DND-41 (cell line): ENCODE measurements around the gene CGRRF1.

Source experiments
- CTCF ChIP-seq: IDR thresholded peaks from 2 replicates; pipeline ENCODE4 v1.5.1; 2012; ENCODE audit warnings: borderline replicate concordance, low read length, moderate library complexity, mild to moderate bottlenecking; ENCODE audit not compliant: poor library complexity, severe bottlenecking; ENCODE audit errors: extremely low read depth
- EZH2 ChIP-seq: IDR thresholded peaks from 3 replicates; pipeline ENCODE4 v1.6.1; 2012; ENCODE audit warnings: borderline replicate concordance, low read depth, mild to moderate bottlenecking, moderate library complexity, low read length, inconsistent platforms; ENCODE audit not compliant: severe bottlenecking

GRCh38 chr14:54550514-54550913, 40.8 kb downstream of the CGRRF1 start:
- TF ChIP-seq CTCF (no peak), EZH2 (no peak)
